Amniotic epithelial cell (primary cell): ENCODE data around the gene ART3.
"Not testable (repeated sequence)": the region's sequence is repeated elsewhere in the genome, so short reads cannot be mapped to it uniquely, and the experiment has no call there.

ENCODE experiments used
- DNase-seq: peaks from one replicate; pipeline ENCODE4 v3.0.0-alpha.2; 2010; ENCODE audit warnings: low read depth

ART3 gene, protein sequence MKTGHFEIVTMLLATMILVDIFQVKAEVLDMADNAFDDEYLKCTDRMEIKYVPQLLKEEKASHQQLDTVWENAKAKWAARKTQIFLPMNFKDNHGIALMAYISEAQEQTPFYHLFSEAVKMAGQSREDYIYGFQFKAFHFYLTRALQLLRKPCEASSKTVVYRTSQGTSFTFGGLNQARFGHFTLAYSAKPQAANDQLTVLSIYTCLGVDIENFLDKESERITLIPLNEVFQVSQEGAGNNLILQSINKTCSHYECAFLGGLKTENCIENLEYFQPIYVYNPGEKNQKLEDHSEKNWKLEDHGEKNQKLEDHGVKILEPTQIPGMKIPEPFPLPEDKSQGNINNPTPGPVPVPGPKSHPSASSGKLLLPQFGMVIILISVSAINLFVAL

DNA sequence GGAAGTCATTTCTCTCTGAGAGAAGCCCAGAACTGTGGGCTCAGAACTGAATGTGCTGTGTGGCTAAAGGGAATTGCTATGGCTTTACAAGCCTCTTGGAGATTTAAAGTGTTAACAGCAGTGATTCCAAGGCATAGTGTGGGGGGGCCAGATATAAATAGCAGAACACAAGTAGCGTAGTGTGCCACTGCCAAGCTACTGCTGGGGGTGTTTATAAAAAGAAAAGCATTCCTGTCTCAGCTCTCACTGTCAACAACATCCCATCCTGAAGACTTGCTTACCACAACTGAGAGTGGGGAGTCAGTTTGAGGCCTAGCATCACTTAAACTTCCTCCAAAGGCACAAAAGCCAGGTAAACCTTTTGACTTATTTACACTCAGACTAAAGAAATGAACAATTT, at the start of gene ART3:
Gene ART3, plus strand, starts transcription at position 242 of the 400 bp plus-strand sequence. CDS start 1,181 bp downstream, outside the sequence.
- DNase-seq = peak; percentile 36

DNA sequence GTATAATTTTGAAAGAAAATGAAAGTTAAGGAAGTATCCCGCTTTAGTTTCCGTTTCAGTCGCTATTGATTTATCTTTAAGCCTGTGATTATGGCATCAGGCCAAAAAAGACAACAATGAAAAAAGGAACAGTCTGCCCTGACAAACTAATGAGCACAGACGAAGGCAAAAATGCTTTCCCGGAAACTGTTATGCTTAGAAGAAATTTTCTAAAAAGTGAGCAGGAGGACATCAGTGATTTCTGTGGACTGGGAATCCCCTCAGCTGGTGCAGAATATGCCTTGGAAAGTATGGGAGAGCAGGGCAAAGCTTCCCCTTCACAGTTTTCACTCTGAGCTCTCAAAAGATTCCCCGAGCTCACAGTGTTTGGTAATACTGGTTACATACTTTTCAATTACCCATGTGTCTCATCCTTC, 46.2 kb upstream of the ART3 start:
- DNase-seq = no peak

DNA sequence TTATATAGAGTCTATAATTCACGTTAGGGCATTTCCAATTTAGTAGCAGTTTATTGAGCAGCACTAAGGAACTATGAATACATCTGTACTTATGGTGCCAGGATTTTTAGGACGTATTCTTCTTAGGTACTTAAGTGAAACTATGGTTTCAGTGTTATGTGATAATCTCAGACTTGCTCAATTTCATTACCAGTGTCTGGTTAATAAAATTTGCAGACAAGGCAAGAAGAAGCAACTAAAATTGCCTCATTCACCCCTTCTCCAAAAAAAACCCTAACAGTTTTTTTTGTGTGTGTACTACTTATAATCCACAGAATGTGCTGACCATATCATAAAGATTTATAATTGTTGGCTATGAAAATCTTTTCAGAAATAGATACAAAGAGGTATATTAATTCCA, 45.2 kb upstream of the ART3 start:
- no peak for DNase-seq

DNA sequence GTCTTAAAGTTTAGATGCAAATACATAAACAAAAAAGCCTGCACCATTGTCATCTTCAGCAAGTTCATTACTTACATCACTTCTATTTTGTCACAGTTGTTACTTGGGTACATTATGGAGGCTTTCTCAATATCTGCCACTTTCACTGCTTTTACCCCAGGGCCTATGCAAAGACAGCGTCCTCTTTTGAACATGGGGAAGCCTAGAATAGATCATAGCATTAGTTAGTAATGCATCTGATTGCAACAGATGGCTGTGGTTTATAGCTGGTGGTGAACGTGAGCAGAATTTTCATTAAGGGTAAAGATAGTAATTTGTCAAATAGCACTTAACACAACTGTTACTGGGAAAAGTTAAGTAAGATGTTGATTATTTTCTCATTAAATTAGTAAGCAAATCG, 39.4 kb upstream of the ART3 start:
- no peak for DNase-seq

DNA sequence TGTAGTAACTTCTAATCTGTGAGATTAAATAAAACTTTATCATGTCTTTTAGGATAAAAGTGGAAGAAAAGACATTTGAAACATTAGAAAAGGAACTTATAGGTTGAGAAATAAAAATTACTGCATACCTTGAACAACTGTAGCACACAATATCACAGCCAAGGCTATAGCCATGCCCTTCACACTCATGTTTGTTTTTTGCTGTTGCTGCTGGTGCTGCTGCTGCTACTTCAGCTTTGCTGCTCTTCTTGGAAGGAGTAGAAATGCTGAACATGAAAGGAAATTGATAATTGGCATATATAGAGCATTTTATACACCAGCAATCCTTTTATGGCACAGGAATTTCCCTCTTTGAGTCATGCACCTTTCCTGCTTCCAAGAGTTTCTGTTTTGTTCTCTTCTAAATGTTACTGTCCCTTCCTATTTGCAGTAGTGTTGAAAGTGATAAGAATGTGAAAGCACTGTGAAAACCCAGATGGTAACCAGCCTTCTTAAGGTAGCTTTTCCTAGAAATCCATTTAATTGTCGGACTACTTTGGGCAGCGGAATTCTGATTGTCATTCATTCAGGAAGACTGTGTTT, 38.6 kb upstream of the ART3 start, which contains the start of gene CXCL11:
Gene CXCL11, minus strand, starts transcription at position 272 of the 582 bp plus-strand sequence. Its CDS starts 83 bp downstream, at position 189.
- DNase-seq = no peak

DNA sequence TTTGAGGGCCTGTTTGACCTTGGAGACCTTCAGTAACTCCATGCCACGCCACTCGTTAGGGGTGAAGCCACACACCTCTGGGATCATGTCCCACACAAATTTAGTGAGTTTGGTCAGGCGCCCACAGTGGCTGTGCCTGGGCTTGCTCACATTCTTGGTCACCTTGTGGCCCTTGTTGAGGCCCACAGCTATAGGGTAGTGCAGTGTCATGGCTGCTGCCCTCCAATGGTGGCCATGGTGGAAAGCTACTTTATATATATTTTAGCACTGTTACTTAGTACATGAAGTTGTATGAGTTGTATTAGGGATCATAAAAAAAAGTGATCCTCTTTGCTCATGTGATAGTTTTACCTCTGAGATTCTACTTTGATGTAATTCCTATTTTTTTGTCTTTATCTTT, 37.7 kb upstream of the ART3 start:
- no peak for DNase-seq

DNA sequence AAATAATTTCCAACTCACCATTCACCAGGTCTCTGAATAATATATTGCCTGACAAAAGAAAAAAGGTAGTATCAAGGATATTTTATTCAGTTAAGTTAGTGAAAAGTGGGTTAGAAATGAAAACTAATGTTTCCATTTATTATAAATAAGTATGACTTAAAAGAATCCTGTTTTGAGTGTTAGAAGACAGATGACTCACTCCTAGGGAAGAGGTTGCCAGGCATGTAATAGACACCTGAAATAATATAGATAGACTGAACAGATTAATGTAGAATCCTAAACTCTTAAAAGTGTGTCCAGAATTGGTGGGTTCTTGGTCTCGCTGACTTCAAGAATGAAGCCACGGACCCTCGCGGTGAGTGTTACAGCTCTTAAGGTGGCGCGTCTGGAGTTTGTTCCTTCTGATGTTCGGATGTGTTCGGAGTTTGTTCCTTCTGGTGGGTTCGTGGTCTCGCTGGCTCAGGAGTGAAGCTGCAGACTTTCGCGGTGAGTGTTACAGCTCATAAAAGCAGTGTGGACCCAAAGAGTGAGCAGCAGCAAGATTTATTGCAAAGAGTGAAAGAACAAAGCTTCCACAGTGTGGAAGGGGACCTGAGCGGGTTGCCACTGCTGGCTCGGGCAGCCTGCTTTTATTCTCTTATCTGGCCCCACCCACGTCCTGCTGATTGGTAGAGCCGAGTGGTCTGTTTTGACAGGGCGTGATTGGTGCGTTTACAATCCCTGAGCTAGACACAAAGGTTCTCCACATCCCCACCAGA, 32.1 kb upstream of the ART3 start:
- DNase-seq = not testable (repeated sequence)

DNA sequence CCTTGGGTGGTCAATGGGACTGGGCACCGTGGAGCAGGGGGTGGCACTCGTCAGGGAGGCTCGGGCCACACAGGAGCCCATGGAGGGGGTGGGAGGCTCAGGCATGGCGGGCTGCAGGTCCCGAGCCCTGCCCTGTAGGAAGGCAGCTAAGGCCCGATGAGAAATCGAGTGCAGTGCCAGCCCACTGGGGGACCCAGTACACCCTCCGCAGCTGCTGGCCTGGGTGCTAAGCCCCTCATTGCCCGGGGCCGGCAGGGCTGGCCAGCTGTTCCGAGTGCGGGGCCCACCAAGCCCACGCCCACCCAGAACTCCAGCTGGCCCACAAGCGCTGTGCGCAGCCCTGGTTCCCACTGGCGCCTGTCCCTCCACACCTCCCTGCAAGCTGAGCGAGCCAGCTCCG, 31.2 kb upstream of the ART3 start:
- not testable (repeated sequence) for DNase-seq

DNA sequence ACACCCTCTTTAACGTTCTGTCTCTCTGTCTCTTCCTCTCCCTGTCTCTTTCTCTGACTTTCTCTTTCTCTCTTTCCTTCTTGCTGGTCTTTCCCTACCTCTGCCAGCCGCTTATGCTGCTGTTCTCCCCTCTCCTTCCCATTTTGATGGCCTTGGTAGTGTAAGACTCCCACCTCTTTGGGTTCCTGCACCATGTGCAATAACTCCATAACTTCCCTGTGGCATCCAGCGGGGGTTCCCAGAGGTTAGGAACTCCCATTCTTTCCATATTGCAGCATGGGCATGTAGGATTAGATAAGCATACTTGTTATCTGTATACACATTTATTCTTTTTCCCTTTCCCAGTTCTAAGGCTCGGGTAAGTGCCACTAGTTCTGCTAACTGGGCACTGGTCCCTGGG, 29.8 kb upstream of the ART3 start:
- DNase-seq = not testable (repeated sequence)

DNA sequence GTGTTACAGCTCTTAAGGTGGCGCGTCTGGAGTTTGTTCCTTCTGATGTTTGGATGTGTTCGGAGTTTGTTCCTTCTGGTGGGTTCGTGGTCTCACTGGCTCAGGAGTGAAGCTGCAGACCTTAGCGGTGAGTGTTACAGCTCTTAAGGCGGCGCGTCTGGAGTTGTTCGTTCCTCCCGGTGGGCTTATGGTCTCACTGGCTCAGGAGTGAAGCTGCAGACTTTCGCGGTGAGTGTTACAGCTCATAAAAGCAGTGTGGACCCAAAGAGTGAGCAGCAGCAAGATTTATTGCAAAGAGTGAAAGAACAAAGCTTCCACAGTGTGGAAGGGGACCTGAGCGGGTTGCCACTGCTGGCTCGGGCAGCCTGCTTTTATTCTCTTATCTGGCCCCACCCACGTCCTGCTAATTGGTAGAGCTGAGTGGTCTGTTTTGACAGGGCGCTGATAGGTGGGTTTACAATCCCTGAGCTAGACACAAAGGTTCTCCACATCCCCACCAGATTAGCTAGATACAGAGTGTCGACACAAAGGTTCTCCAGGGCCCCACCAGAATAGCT, 24.6 kb upstream of the ART3 start:
- DNase-seq = not testable (repeated sequence)

DNA sequence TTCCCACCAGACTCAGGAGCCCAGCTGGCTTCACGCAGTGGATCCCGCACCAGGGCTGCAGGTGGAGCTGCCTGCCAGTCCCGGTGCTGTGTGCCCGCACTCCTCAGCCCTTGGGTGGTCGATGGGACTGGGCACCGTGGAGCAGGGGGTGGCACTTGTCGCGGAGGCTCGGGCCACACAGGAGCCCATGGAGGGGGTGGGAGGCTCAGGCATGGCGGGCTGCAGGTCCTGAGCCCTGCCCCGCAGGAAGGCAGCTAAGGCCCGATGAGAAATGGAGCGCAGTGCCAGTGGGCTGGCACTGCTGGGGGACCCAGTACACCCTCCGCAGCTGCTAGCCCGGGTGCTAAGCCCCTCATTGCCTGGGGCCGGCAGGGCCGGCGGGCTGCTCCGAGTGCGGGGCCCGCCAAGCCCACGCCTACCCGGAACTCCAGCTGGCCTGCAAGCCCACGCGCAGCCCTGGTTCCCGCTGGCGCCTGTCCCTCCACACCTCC, 23.9 kb upstream of the ART3 start:
- not testable (repeated sequence) for DNase-seq

DNA sequence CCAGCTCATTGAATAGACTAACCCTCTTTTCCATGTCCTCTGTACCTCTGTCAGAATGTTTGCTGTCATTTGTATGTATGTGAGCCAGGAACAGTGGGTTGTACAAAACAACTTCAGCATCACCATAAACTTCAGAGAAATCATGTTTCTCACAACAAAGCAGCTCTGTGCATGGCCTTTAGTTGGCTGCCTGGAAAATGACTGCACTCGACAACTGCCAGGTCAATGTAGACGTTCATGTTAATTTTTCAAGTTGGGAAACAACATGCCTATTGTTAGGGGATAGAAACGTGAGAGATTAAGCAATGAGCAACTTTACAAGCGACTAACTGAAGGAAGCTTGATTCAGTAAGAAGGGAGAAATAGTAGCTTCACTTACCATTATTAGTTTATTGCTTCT, 20.8 kb upstream of the ART3 start:
- DNase-seq = no peak

DNA sequence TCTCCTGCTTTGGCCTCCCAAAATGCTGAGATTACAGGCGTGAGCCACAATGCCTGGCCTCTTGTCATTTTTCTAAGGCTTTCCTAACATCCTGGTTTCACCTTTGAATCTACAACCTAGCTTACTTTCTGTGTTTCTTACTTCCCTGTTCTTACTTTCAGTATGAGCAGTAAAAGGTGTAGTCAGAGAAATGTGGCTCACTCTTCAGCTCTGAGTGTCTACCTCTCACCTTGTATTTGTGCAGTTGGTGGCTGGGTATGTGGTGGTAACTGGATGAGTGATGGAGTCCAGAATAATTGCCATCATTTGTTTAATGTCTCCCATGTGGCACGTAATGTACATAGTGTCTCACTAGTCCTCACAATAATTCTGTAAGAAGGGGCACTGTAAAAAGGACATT, 19.5 kb upstream of the ART3 start:
- DNase-seq = no peak

DNA sequence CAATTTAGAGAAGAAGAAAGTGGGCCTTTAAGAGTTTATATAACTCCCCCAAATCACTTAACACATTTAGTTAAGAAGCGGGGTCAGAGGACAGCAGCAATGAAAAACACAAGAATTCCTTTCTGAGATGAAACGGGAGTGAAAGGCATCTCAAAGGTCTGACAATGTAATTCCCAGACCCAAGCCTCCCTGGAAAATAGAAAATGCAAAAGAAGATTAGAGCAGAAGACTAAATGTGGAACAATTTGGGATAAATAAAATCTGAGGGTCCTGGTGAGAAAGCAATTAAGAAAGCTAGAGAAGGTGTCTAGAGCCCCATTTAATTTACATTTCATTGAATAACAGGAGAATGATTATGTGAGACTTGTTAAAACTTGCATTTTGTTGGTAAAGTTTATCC, 19.1 kb upstream of the ART3 start:
- no peak for DNase-seq

DNA sequence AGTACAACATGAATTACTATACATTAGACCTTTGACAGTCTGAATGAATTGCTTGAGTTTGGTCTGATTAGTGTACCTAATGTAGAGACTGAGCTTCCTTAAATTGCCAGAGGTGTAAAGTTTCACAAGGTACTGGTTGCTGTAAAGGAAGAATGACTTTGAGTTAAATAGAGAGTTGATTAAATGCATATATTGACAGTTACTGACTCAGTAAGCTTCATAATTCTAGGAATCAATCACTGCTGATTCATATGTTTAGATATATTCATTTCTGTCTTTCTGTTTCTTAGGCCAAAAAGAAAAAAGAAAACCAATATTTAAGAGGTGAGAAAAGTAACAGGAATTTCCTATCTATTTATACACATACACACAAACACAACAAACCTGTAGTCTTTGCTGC, 16.2 kb upstream of the ART3 start:
- DNase-seq = no peak

DNA sequence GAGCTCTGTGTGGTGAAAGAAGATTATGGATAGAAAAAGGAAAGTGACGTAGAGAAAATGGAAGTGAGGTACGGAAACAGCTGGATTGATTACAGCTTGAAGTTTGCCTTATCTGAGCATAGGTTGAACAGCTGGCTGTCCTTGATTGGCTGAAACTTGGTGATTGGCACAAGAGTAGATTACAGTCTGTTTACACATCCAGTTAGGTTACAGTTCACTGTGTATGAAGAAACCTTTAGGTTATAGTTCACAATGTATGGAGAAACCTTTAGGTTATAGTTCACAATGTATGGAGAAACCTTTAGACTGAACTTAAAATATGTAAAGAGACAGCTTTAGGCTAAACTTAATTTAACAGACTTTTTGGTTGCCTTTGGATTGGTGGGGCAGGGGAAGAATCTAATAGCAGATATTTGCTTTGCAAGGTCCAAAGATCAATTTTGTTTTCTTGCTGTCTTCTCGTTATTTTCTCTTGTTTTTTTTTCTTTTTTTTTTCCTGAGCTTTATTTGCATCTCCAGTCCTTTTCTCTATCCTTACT, 15.6 kb upstream of the ART3 start:
- no peak for DNase-seq

DNA sequence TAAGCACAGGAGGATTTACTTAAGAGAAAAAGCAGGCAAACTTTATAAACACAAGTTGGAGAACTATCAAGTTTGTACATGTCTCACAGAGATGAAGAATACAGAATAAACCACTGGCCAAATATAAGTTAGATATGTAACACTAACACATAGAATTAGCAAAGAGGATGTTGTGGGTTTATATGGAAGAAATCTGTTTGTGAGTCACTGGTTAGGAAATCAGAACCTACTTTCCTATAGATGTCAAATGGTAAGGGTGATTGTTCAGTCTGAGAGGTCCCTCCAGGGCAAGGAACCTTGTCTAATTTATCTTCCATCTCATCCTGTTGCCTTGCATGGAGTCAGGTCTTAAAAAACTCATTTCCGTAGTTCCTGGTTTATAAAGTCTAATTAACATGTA, 14.8 kb upstream of the ART3 start:
- peak; percentile 3 for DNase-seq

DNA sequence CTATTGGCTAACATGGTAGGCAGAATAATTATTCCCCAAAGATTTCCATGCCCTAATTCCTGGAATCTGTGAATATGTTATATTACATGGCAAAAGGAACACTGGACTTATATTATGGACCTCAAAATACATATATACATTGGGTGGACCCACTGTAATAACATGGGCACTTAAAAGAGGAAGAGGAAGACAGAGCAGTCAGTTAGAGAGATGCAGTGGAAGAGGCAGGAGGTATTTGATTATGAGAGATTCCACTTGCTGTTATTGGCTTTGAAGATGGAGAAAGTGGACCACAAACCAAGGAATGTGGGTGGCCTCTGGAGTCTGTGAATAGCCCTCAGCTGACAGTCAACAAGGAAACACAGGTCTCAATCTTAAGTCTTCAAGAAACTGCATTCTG, 14.0 kb upstream of the ART3 start:
- no peak for DNase-seq

DNA sequence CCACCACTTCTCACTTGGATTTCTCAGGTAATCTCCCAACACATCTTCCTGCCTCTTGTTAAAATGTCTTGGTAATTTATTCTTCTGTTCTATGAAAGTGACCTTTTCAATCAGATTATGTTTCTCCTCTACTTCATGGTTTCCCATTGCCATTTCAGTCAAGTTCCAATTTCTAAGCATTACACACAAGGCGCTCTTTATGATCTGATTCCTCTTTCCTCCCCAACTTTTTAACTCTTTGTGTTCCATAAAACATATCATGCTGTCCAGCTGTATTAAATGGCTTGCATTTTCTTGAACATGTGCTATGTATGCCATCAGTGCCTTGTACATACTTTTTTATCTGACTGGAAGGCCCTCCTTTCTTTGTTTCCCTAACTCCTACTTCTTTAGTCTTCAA, 13.1 kb upstream of the ART3 start:
- DNase-seq = no peak

DNA sequence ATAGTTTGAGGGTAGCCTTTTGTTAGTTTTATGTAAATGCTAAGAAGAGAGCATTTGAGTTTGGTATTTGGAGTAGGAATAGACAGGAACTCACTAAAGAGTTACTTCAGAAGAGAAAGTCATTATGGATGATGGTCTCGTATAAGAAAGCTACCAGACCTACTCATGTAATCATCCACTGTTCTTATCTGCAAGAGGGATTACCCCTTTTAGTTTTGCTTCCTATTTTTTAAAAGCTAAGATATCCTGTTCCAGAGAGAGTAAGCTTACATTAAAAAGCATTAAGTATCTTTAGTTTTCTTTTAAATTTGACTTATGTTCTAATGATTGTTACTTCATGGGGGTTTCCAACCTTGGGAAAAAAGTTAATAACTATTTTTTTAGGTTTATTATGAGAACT, 12.5 kb upstream of the ART3 start:
- peak; percentile 5 for DNase-seq

DNA sequence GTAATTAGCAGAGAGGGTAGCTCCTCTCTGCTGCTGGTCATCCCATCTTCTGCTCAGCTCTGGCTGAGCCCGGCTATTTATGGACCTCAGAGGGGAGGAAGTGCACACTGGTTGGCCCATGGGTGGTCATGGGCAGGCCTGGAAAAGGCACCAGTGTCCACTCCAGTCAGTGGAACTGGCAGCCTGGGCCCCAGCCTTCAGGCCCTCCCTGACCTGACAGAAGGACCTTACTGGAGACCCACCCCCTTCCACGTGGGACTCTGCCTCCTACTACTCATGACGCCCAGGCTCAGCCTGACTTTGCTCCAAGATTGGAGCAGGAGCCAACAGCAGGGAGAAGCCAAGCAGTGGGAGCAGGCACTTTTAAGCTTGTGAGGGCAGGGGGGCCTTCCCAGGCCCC, 8.0 kb upstream of the ART3 start:
- DNase-seq = no peak

DNA sequence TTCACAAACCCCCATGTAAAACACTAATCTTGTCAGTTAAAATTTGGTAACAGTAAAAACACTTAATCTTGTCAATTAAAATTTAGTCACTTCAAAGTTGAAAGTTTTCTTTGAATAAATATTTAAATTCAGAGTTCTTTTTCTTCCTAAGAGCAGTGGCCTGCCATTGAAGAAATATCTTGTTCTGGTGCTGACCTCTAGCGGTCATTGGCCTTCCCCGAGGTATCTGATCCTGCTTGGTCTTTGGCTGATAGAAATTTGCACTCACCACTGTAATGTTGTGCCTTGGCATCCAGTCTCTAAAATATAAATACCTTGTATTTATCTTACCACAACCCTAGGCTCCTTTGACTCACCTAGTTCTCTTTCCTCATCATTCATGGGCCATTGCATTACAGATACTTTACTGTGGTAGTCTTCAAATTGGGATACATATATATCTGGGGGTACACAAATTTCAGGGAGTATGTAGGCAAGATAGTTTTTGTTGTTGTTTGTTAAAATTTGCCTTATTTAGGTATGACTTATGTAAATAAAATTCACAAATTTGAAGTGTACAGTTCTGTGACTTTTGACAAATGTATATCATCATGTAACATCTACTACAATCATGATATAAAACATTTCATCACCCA, 6.7 kb upstream of the ART3 start:
- DNase-seq = peak; percentile 67
